ENCODE data around the gene ADAMTS12.

DNA sequence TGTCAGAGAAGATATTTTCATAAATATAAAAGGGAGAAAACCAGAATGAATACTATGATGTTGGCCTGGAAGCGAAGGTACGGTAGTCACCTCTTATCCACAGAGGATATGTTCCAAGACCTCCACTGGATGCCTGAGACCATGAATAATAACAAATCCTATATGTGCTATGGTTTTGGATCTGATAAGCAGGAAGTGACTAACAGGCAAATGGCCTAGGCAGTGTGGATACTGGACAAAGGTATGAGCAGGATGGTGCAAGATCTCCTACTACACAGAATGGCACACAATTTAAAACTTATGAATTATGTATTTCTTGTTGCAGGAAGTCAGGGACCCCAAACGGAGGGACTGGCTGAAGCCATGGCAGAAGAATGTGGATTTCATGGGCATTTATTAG lies 48.2 kb downstream of the ADAMTS12 start:
- no peak for TF ChIP-seq EZH2 (IDR thresholded peaks at IDR 0.05; ENCODE audit: low read length, unreplicated experiment)
- TF ChIP-seq, protein P1, sequence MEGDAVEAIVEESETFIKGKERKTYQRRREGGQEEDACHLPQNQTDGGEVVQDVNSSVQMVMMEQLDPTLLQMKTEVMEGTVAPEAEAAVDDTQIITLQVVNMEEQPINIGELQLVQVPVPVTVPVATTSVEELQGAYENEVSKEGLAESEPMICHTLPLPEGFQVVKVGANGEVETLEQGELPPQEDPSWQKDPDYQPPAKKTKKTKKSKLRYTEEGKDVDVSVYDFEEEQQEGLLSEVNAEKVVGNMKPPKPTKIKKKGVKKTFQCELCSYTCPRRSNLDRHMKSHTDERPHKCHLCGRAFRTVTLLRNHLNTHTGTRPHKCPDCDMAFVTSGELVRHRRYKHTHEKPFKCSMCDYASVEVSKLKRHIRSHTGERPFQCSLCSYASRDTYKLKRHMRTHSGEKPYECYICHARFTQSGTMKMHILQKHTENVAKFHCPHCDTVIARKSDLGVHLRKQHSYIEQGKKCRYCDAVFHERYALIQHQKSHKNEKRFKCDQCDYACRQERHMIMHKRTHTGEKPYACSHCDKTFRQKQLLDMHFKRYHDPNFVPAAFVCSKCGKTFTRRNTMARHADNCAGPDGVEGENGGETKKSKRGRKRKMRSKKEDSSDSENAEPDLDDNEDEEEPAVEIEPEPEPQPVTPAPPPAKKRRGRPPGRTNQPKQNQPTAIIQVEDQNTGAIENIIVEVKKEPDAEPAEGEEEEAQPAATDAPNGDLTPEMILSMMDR (conservative IDR thresholded peaks at IDR 0.05; ENCODE audit: low read depth, low read length), result no peak
